GM11168 (cell line): Measurements from ENCODE around the gene PPP1R15A.
"Not testable (repeated sequence)": the region's sequence is repeated elsewhere in the genome, so short reads cannot be mapped to it uniquely, and the experiment has no call there.

Source experiments
- in situ Hi-C: fragments of 300-500 bp; cut with MboI; formaldehyde crosslinking; loops from one replicate; pipeline ENCODE4 v1.12.0; 2022; ENCODE audit warnings: low sequenced_read_pairs; ENCODE audit not compliant: unreplicated experiment

Gene PPP1R15A

GRCh38 chr19:48910803-48911202 lies 38.6 kb downstream of the PPP1R15A start:
- in situ Hi-C loops: no loop called here

GRCh38 chr19:48913114-48913889 lies 41.1 kb downstream of the PPP1R15A start:
- in situ Hi-C loops: no loop called here

DNA sequence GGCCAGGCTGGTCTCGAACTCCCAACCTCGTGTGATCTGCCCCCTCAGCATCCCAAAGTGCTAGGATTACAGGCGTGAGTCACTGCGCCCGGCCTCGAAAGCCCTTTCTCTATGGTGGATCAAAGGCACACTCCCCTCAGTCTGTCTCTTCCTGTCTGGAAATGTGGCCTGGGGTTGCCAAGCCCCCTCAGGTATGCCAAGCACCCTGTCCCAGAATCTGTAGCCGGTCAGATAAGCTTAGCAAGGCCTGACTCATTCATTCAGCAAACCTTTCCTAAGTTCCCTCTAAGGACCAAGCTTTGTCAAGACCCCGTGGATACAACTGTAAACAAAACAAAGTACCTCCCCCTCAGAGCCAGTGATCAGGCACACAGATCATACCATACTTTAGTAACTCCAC lies 42.0 kb downstream of the PPP1R15A start:
- in situ Hi-C loops: no loop called here

- in situ Hi-C loops: no loop called here
Measured at GRCh38 chr19:48915757-48916156, 43.5 kb downstream of the PPP1R15A start.

DNA sequence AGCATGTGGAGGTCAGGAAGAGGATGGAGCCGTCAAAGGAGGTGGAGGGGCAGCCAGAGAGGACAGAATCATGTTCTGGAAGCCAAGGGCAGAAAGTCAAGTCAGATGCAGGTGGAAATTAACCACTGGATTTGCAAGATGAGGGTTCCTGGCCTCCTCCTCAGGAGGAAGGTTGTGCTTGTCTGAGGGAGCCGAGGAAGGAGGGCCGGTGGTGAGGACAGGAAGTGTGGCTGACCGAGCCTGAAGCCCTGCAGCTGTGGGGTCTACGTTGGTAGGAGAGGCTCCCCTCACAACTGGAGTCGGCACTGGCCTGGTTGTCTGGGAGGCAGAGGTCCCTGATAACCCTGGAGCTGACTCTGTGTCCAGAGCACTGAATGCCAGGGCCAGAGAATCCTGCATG lies 45.9 kb downstream of the PPP1R15A start:
- in situ Hi-C loops: no loop called here

- in situ Hi-C loops: no loop called here
Measured at GRCh38 chr19:48918801-48919247, 46.6 kb downstream of the PPP1R15A start.

GRCh38 chr19:48919271-48919670 lies 47.0 kb downstream of the PPP1R15A start:
- in situ Hi-C loops: not testable (repeated sequence)

DNA sequence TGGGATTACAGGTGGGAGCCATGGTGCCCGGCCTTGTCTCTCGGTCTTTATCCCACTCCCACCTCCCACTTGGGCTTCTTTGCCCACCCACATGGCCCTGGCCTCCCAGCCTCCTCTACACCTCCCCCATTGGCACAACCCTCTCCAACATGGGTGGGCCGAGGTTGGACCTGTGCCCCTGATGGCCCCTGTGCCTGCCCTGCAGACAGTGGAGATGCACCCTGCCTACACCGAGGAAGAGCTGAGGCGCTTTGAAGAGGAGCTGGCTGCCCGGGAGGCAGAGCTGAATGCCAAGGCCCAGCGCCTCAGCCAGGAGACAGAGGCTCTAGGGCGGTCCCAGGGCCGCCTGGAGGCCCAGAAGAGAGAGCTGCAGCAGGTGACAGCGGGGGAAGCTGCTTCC lies 48.7 kb downstream of the PPP1R15A start:
- in situ Hi-C loops: no loop called here

DNA sequence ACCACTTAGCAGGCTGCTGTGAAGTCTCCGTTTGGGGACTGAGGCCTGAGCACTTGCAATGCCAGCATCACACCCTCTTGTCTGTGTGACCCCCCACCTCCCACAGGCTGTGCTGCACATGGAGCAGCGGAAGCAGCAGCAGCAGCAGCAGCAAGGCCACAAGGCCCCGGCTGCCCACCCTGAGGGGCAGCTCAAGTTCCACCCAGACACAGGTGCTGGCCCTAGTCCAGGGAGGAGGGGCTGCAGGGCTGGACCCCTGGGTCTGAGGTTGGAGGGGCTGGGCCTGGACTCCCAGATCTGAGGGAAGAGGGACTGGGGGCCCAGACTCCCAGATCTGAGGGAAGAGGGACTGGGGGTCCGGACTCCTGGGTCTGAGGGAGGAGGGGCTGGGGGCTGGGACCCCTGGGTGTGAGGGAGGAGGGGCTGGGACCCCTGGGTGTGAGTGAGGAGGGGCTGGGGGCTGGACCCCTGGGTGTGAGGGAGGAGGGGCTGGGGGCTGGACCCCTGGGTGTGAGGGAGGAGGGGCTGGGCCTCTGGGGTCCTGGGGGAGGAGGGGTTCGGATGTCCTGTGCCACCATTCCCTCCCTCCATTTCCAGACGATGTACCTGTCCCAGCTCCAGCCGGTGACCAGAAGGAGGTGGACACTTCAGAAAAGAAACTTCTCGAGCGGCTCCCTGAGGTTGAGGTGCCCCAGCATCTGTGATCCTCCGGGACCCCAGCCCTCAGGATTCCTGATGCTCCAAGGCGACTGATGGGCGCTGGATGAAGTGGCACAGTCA lies 49.7 kb downstream of the PPP1R15A start:
- in situ Hi-C loops: no loop called here

GRCh38 chr19:48922548-48923490 lies 50.6 kb downstream of the PPP1R15A start:
- in situ Hi-C loops: no loop called here

GRCh38 chr19:48925240-48925843 lies 53.1 kb downstream of the PPP1R15A start:
- in situ Hi-C loops: no loop called here
